HL-60 (cell line): ENCODE data around the gene TIMM29.
A peak's percentile ranks its signal among the peaks of the same experiment; 100 is the strongest.

ENCODE experiments used
- DNase-seq, 2 experiments: peaks; one replicate each; pipeline ENCODE4 v3.0.0-alpha.2; 2010 to 2020; ENCODE audit warnings: low read depth in 1 of 2, low spot score in 1 of 2
- H3K27ac ChIP-seq: fragments of 250-450 bp; sonication (Bioruptor Pico); replicated peaks from 2 replicates; pipeline ENCODE4 v1.5.1; 2020; ENCODE audit warnings: mild to moderate bottlenecking, moderate library complexity
- H3K27me3 ChIP-seq: fragments of 250-450 bp; sonication (Bioruptor Pico); 2 replicates; pipeline ENCODE4 v1.5.1; 2021; ENCODE audit warnings: mild to moderate bottlenecking, moderate library complexity; ENCODE audit not compliant: insufficient read depth, poor library complexity, severe bottlenecking
- H3K4me3 ChIP-seq: replicated peaks from 2 replicates; pipeline ENCODE4 v1.5.1; 2011; ENCODE audit warnings: mild to moderate bottlenecking, control low read depth, low read length; ENCODE audit not compliant: insufficient read depth
- GABPA ChIP-seq: IDR thresholded peaks from 2 replicates; pipeline ENCODE4 v1.6.1; 2012; ENCODE audit warnings: low read depth
- POLR2AphosphoS5 ChIP-seq: IDR thresholded peaks from 2 replicates; pipeline ENCODE4 v1.6.1; 2012; ENCODE audit warnings: low read depth
- SPI1 ChIP-seq: IDR thresholded peaks from 2 replicates; pipeline ENCODE4 v1.6.1; 2012; ENCODE audit warnings: low read depth, mild to moderate bottlenecking, borderline replicate concordance
- TF ChIP-seq, protein P1 (sequence below): IDR thresholded peaks from 2 replicates; pipeline ENCODE4 v1.6.1; 2012; ENCODE audit warnings: low read depth; ENCODE audit not compliant: insufficient replicate concordance
- TF ChIP-seq, protein P2 (sequence below): IDR thresholded peaks from one replicate; pipeline ENCODE4 v1.5.1; 2011; ENCODE audit warnings: low read length, control low read depth, inconsistent platforms; ENCODE audit not compliant: insufficient read depth

TIMM29 gene

DNA sequence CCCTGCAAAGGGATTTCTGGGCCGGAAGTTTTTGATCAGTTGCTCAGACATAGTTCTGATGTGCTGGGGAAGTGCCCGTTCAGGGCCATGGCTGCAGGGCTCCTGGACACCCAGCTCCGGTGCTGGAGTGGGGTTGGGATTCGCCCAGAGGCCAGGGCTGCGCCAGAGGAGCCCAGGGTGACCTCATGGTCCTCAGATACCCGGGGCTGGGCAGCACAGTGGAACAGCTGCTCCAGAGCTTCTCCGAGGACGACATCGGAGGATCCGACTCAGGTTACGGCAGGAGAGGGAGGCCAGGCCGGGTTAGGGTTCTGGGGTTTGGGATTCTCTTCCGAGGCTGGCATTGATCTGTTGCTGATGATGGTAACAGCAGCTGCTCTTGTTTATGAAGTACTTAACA is 36.4 kb upstream of the TIMM29 start:
- Histone ChIP-seq H3K27ac (no peak overlapping the region), H3K4me3 (no peak overlapping the region), H3K27me3 (no peaks in the 10 kb centered on the region)
- no peak for DNase-seq
- TF ChIP-seq SPI1 (no peak), POLR2AphosphoS5 (no peak), GABPA (no peak)
- TF ChIP-seq, protein P1, sequence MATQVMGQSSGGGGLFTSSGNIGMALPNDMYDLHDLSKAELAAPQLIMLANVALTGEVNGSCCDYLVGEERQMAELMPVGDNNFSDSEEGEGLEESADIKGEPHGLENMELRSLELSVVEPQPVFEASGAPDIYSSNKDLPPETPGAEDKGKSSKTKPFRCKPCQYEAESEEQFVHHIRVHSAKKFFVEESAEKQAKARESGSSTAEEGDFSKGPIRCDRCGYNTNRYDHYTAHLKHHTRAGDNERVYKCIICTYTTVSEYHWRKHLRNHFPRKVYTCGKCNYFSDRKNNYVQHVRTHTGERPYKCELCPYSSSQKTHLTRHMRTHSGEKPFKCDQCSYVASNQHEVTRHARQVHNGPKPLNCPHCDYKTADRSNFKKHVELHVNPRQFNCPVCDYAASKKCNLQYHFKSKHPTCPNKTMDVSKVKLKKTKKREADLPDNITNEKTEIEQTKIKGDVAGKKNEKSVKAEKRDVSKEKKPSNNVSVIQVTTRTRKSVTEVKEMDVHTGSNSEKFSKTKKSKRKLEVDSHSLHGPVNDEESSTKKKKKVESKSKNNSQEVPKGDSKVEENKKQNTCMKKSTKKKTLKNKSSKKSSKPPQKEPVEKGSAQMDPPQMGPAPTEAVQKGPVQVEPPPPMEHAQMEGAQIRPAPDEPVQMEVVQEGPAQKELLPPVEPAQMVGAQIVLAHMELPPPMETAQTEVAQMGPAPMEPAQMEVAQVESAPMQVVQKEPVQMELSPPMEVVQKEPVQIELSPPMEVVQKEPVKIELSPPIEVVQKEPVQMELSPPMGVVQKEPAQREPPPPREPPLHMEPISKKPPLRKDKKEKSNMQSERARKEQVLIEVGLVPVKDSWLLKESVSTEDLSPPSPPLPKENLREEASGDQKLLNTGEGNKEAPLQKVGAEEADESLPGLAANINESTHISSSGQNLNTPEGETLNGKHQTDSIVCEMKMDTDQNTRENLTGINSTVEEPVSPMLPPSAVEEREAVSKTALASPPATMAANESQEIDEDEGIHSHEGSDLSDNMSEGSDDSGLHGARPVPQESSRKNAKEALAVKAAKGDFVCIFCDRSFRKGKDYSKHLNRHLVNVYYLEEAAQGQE: no peak
- TF ChIP-seq, protein P2, sequence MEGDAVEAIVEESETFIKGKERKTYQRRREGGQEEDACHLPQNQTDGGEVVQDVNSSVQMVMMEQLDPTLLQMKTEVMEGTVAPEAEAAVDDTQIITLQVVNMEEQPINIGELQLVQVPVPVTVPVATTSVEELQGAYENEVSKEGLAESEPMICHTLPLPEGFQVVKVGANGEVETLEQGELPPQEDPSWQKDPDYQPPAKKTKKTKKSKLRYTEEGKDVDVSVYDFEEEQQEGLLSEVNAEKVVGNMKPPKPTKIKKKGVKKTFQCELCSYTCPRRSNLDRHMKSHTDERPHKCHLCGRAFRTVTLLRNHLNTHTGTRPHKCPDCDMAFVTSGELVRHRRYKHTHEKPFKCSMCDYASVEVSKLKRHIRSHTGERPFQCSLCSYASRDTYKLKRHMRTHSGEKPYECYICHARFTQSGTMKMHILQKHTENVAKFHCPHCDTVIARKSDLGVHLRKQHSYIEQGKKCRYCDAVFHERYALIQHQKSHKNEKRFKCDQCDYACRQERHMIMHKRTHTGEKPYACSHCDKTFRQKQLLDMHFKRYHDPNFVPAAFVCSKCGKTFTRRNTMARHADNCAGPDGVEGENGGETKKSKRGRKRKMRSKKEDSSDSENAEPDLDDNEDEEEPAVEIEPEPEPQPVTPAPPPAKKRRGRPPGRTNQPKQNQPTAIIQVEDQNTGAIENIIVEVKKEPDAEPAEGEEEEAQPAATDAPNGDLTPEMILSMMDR: no peak

DNA sequence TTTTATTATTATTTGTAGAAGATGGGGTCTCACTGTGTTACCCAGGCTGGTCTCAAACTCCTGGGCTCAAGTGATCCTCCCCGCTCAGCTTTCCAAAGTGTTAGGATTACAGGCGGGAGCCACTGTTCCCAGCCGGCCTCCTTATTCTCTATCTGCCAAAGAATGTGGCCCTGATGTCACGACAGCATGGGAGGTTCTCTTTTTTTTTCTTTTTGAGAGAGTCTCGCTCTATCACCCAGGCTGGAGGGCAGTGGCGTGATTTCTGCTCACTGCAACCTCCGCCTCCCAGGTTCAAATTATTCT is 33.7 kb upstream of the TIMM29 start:
- TF ChIP-seq, protein P1: no peak
- no peak for TF ChIP-seq SPI1
- no peak for TF ChIP-seq POLR2AphosphoS5
- TF ChIP-seq GABPA: no peak
- TF ChIP-seq, protein P2: no peak

DNA sequence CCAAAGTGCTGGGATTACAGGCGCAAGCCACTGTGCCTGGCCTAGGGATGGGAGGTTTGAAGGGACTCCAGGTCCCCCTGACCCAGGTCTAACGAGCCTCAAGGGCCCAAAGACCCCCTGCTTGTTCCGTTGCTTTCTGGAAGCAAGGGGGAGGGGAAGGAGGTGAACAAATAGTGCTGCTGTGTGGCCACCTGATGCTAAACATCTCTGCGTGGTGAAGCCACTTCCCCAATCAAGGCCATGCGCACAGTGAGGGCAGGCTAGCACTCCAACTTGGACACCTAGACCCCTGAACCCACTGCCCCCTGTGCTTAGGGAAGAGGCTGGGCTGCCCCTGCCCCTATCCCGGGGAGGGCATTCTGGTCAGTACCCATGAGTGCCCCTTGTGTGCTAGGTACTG is 33.2 kb upstream of the TIMM29 start:
- H3K4me3 ChIP-seq: no peak overlapping the region
- no peaks in the 10 kb centered on the region for H3K27me3 ChIP-seq
- TF ChIP-seq, protein P1: no peak
- peak; percentile 75 for TF ChIP-seq SPI1
- TF ChIP-seq POLR2AphosphoS5: no peak
- H3K27ac ChIP-seq: no peak overlapping the region
- peak in 1 of 2 experiments; percentile 39 for DNase-seq

More for the DNA sequence above, 33.7 kb upstream of the TIMM29 start:
- Histone ChIP-seq H3K4me3 (no peak overlapping the region), H3K27ac (no peak overlapping the region), H3K27me3 (no peaks in the 10 kb centered on the region)
- DNase-seq: no peak

DNA sequence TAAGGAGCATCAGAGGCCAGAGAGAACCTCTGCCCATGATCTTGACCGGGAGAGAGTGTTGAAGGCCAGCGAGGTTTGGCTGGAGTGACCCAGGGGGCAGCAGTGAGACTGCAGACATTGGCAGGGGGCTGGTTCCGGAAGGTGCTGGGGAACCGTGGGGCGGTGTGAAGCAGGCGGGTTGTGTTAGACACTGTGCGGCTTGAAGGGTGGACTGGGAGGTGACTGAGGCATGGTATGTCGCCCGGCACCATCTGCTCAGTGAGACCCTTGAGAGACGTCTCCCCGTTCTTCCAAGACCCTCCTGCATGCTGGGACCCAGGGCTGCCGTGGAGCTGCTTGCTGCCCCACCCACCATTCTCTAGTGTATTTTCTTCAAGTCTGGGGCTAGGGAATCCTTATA is 32.7 kb upstream of the TIMM29 start:
- no peaks in the 10 kb centered on the region for H3K27me3 ChIP-seq
- no peak overlapping the region for H3K27ac ChIP-seq
- TF ChIP-seq SPI1 (no peak), POLR2AphosphoS5 (no peak), GABPA (no peak)
- TF ChIP-seq, protein P1: no peak
- TF ChIP-seq, protein P2: no peak

More for the DNA sequence above, 32.7 kb upstream of the TIMM29 start:
- no peak for DNase-seq
- no peak overlapping the region for H3K4me3 ChIP-seq
